HG03280 (cell line): Measurements from ENCODE around the gene CDH8.

Source experiments
- ATAC-seq: cut with Tn5 transposase; IDR thresholded peaks from one replicate; pipeline ENCODE4 v1.9.1; 2021; ENCODE audit warnings: mild to moderate bottlenecking, moderate library complexity; ENCODE audit not compliant: unreplicated experiment

Gene CDH8

GRCh38 chr16:62033065-62033464, 3.2 kb downstream of the CDH8 start:
- ATAC-seq: no peak

DNA sequence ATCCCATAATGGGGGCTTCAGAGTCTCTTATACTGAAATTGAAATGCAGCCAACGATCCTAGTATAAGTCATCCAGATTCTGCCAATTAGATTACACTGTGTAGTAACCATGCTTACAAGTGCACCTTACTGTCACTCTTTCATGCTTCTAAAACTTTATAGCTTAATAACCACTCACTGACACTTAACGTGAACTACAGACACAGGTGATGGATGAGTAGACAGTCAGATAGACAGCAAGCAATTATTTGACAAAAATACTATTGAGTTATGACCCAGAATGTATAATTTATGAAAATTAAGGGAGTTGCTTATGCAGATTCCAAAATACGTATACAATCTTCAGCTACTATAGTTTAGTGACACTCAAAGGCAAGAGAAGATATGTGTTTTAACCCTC, 6.3 kb downstream of the CDH8 start:
- no peak for ATAC-seq

DNA sequence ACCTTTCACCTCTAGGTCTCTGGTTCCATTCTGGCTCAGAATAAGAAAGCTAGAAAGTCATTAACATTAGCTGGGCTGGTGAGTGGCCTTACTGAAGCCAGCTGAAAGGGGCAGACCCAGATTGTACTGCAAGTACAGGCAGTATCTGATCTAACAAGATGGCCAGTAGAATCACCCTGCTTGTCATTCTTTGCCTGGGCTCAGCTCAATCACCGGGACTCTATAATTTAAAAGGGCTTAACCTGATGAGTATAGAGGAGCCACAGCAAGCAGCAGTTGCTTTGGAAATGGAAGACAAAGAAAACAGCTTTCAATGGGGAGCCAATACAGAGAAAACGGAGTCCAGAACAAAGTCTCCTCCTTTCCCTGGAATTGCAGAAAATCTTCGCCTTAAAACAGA, 13.6 kb downstream of the CDH8 start:
- no peak for ATAC-seq

GRCh38 chr16:62021161-62021581, 15.1 kb downstream of the CDH8 start:
- no peak for ATAC-seq

GRCh38 chr16:62020681-62021080, 15.6 kb downstream of the CDH8 start:
- no peak for ATAC-seq

DNA sequence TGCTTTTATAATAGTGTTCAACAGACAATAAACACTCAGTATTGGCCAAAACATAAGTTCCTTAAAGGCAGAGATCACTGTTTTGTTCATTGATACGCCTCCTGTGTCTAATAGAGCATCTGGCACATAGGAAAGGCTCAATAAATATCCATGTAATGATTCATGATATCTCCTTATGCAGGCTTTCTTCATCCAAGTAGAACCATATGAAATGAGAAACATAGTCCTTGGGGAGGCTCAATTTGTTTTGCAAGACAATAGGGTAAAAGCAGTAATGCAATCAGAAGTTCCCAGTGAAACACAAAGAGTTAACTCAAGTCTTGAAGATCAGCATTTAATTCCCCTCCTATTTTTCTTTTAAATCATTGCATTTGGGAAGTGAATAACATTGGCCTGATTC, 16.4 kb downstream of the CDH8 start:
- ATAC-seq: no peak

- ATAC-seq: no peak
These were observed 17.8 kb downstream of the CDH8 start for GRCh38 chr16:62018301-62019060.

- no peak for ATAC-seq
These were observed 21.8 kb downstream of the CDH8 start for GRCh38 chr16:62014319-62014923.

GRCh38 chr16:62010186-62010585, 26.1 kb downstream of the CDH8 start:
- ATAC-seq: no peak

- no peak for ATAC-seq
These were observed 37.8 kb downstream of the CDH8 start for GRCh38 chr16:61998460-61998859.

DNA sequence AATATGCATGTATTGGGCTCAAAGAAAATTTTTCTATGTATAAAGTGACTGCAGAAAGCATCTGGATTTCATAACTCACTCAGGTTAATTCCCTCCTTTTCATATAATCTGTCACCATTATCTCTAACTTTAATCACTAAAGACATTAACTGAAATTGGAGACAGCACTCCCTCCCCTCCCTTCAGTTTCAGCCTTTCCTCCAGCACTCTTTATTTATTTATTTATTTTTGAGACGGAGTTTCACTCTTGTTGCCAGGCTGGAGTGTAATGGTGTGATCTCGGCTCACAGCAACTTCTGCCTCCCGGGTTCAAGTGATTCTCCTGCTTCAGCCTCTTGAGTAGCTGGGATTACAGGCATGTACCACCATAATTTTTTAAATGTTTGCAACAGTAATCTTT, 43.1 kb downstream of the CDH8 start:
- no peak for ATAC-seq

DNA sequence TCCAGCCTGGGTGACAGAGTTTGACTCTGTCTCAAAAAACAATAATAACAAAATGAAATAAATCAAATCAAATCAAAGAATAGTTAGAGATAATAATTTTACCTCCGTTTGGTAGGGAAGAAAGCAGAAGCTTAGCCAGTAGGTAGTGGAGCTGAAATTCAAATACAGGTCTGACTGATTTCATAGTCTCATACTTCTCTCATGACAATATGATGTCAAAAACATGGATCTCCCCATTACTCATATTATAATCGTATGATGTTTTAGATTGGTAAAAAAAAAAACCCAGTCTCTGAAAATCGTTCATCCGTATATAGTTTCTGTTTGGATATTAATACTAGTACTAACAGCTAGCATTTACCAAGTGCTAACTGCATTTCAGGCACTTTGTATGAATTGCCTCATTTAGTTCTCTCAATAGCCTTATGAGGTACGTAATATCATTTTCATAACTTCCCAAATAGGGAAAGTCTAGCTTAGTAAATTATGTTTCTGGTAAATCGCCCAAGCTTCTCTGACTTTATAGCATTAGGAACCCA, 48.7 kb downstream of the CDH8 start:
- ATAC-seq: no peak

- ATAC-seq: no peak
These were observed 67.2 kb downstream of the CDH8 start for GRCh38 chr16:61969077-61969382.

DNA sequence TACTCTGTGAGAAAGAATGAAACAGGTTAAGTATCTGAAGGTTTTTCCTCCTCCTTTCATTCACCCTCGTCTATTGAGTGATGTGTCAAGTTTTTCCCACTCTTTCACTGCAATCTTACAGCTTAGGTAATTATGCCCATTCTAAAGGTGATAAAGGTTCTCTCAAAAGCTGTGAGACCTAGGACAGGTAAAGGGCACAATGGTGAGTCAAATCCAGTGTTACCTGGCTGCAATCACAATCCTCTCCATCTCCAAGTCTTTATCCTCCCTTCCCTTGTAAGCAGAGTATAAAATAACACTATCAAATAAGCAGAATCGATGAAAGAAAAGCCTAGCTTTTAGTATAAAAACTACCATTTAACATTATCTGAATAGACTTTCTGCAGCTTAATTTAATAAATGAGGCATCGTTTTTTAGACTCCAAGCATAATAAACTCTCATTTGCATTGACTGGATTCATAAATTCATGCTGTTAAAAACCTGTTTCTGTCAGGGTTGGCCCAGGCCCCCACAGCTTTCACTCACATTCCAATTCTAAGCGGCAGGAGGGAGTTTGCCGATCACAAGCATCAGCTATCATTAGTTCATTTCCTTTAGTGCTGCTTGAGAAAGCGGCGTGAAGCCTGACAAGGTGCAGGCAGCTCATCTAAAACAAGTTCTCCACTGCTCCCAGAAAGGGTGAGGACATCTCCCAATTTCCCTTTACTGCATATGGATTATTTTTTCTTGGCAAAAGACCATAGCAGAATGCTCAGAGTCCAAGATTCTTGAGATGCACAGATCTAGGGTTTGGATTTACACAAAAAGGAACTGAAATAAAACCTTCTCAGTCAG, 67.8 kb downstream of the CDH8 start:
- ATAC-seq: no peak

GRCh38 chr16:61957075-61957855, 79.0 kb downstream of the CDH8 start:
- ATAC-seq: no peak

DNA sequence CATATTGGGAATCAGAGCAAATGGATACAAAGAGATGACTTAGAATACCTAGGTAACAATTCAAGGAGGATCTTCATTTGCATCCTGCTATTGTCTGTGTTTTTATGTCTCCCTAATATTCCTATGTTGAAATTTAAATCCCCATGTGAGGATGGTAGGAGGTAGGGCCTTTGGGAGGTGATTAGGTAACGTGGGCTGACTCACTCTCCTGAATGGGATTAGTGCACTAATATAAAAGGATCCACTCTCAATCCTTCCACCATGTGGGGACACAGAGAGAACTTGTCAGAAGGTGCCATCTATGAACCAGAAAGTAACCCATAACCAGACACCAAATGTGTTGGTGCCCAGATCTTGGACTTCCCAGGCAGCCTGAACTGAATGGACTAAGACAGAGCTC, 83.4 kb downstream of the CDH8 start:
- no peak for ATAC-seq

- no peak for ATAC-seq
These were observed 87.8 kb downstream of the CDH8 start for GRCh38 chr16:61948414-61948813.

- no peak for ATAC-seq
These were observed 90.2 kb downstream of the CDH8 start for GRCh38 chr16:61946019-61946418.

DNA sequence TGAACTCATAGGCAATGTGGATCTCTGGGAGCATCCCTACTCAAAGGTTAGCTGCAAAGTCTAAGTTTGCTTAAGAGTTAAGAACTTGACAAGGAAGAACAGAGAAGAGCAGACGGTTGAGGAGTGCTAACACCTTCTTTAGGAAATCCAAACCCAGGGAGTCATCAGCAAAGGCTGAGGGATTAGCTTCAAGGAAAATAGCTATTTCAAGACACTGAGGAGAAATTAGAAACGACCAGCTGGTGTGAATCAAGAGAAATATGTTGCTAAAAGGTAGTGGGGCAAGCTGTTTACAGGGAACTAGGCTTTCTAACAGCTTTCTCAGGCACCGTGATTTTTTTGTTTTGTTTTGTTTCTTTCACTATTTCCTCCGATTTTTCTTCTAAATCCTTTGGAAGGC, 90.7 kb downstream of the CDH8 start:
- ATAC-seq: no peak

DNA sequence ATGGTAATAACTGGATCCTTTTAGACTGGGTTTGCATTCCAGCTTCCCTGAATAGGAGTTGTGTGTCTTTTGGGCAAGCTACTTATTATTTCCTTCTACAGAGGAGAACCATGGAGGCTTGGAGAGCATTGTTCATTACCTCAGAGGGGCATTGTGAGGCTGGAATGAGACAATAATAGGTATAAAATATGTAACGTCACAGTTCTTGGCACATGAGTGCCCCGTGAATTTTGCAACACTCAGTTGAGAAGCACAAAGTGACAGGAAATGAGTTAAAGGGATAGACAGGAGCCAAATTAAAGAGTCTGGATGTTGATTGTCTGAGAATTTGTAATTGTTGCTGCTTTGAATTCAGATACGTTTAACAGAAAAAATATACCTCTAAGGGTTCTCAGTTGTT, 92.2 kb downstream of the CDH8 start:
- no peak for ATAC-seq

- ATAC-seq: no peak
These were observed 95.6 kb downstream of the CDH8 start for GRCh38 chr16:61940611-61941010.
